CD14-positive monocyte (primary cell): ENCODE results near the gene ATAD3A. TPM values are rescaled to one million over a fixed set of nuclear protein-coding genes. Genes with fewer than 3 reads are reported as not detected.
"Not testable (repeated sequence)": the region's sequence is repeated elsewhere in the genome, so short reads cannot be mapped to it uniquely, and the experiment has no call there.

Experiments used
- DNase-seq, 3 donors: peaks; one replicate each; pipeline ENCODE4 v3.0.0-alpha.2; 2011 to 2022
- H2AFZ ChIP-seq: 2 replicates; pipeline ENCODE4 v1.6.0; 2012; ENCODE audit warnings: mild to moderate bottlenecking, low read depth, low read length, inconsistent platforms; ENCODE audit not compliant: insufficient read depth, poor library complexity, severe bottlenecking
- H3K27ac ChIP-seq, 2 donors: 1 replicate in 1 of 2; 2 replicates in 1 of 2; pipeline ENCODE4 v1.5.1; 2012 to 2013; ENCODE audit warnings: low read length in 2 of 2, control low read depth in 1 of 2, inconsistent platforms in 1 of 2, low read depth in 1 of 2, mild to moderate bottlenecking in 1 of 2
- H3K27me3 ChIP-seq, 2 donors: one replicate each; pipeline versions ENCODE4 v1.6.0 to v1.6.1; 2011 to 2013; ENCODE audit warnings: low read length in 2 of 2; ENCODE audit not compliant: control insufficient read depth in 2 of 2, insufficient read depth in 2 of 2
- H3K36me3 ChIP-seq, 2 donors: replicated peaks in 1 of 2; 1 replicate in 1 of 2; 2 replicates in 1 of 2; pipeline versions ENCODE4 v1.5.1 to v1.6.1; 2012 to 2013; ENCODE audit warnings: low read length in 2 of 2, control low read depth in 1 of 2, inconsistent platforms in 1 of 2, mild to moderate bottlenecking in 1 of 2; ENCODE audit not compliant: insufficient read depth in 2 of 2, control insufficient read depth in 1 of 2
- H3K4me1 ChIP-seq, 2 donors: 1 replicate in 1 of 2; 2 replicates in 1 of 2; pipeline versions ENCODE4 v1.5.1 to v1.6.1; 2012 to 2013; ENCODE audit warnings: low read length in 2 of 2, control low read depth in 1 of 2, inconsistent platforms in 1 of 2, mild to moderate bottlenecking in 1 of 2, moderate library complexity in 1 of 2; ENCODE audit not compliant: insufficient read depth in 2 of 2, control insufficient read depth in 1 of 2
- H3K4me2 ChIP-seq: replicated peaks from 2 replicates; pipeline ENCODE3; 2012; ENCODE audit warnings: low read length, moderate library complexity, mild to moderate bottlenecking; ENCODE audit not compliant: poor library complexity, severe bottlenecking; ENCODE audit errors: extremely low read depth
- H3K4me3 ChIP-seq, 3 experiments: fragments of 200-600 bp in 1 of 3; sonication (generic) in 1 of 3; replicated peaks in 1 of 3; 1 replicate in 2 of 3; 2 replicates in 1 of 3; pipeline ENCODE4 v1.5.1; 2011 to 2013; ENCODE audit warnings: low read length in 3 of 3, mild to moderate bottlenecking in 3 of 3, control low read depth in 2 of 3, low read depth in 2 of 3, inconsistent platforms in 1 of 3, moderate library complexity in 1 of 3
- H3K79me2 ChIP-seq: 2 replicates; pipeline ENCODE4 v1.6.0; 2012; ENCODE audit warnings: mild to moderate bottlenecking, control low read depth, inconsistent platforms, low read length, moderate library complexity; ENCODE audit not compliant: insufficient read depth
- H3K9ac ChIP-seq: 2 replicates; pipeline ENCODE4 v1.6.0; 2017; ENCODE audit warnings: low read length, mild to moderate bottlenecking; ENCODE audit not compliant: insufficient read depth, poor library complexity, severe bottlenecking
- H3K9me3 ChIP-seq, 2 donors: replicated peaks in 1 of 2; 1 replicate in 1 of 2; 2 replicates in 1 of 2; pipeline versions ENCODE4 v1.5.1 to v1.6.1; 2012 to 2013; ENCODE audit warnings: low read length in 2 of 2, control low read depth in 1 of 2; ENCODE audit not compliant: control insufficient read depth in 1 of 2, insufficient read depth in 1 of 2
- H4K20me1 ChIP-seq: 2 replicates; pipeline ENCODE4 v1.6.0; 2012; ENCODE audit warnings: mild to moderate bottlenecking, low read length, control low read depth, moderate library complexity; ENCODE audit not compliant: insufficient read depth
- H3K27ac Mint-ChIP-seq, 7 donors: one replicate each; pipeline ENCODE4 v1.8.0; 2020; ENCODE audit warnings: mild to moderate bottlenecking in 7 of 7, mixed read lengths in 7 of 7, moderate library complexity in 6 of 7, inconsistent platforms in 2 of 7
- H3K27me3 Mint-ChIP-seq, 3 donors: one replicate each; pipeline ENCODE4 v1.8.0; 2021 to 2022; ENCODE audit warnings: low read depth in 3 of 3, mild to moderate bottlenecking in 3 of 3, mixed read lengths in 3 of 3, moderate library complexity in 3 of 3, inconsistent platforms in 1 of 3
- H3K36me3 Mint-ChIP-seq, 2 donors: one replicate each; pipeline ENCODE4 v1.8.0; 2020; ENCODE audit warnings: mixed read lengths in 2 of 2, inconsistent platforms in 1 of 2, mild to moderate bottlenecking in 1 of 2
- H3K4me1 Mint-ChIP-seq: one replicate; pipeline ENCODE4 v1.8.0; 2020; ENCODE audit warnings: mild to moderate bottlenecking, mixed read lengths
- H3K4me3 Mint-ChIP-seq, 2 donors: one replicate each; pipeline ENCODE4 v1.8.0; 2020; ENCODE audit warnings: mild to moderate bottlenecking in 2 of 2, mixed read lengths in 2 of 2, moderate library complexity in 1 of 2
- H3K9me3 Mint-ChIP-seq, 7 donors: one replicate each; pipeline ENCODE4 v1.8.0; 2020 to 2022; ENCODE audit warnings: mixed read lengths in 7 of 7, mild to moderate bottlenecking in 6 of 7, moderate library complexity in 6 of 7, inconsistent platforms in 2 of 7
- WGBS: methylation state at CpG from one replicate; pipeline ENCODE4 v1.1.5; 2013; ENCODE audit warnings: missing lambda C conversion rate; ENCODE audit not compliant: insufficient coverage; 5-methylcytosine and 5-hydroxymethylcytosine counted together
- intact Hi-C, 2 donors: fragments of 100-400 bp; cut with micrococcal nuclease; formaldehyde crosslinking; loops; one replicate each; pipeline versions ENCODE4 v1.15.0 to v1.15.1; 2023
- polyA plus RNA-seq, 3 donors: library from polyadenylated mRNA; depleted of rRNA in 1 of 3; unstranded in 2 of 3; stranded (reverse) in 1 of 3; fragments of 300-500 nt in 2 of 3; fragments of >200 nt in 1 of 3; fragmentation: Illumina TruSeq in 2 of 3; gene quantifications; 1 replicate in 2 of 3; 2 replicates in 1 of 3; pipeline ENCODE4 v1.2.3, GENCODE V29; 2012 to 2021
- TF ChIP-seq, protein P1 (sequence below): fragments of 200-600 bp; IDR thresholded peaks from one replicate; pipeline ENCODE4 v1.8.0; 2022; ENCODE audit warnings: antibody characterized with exemption, mild to moderate bottlenecking

ATAD3A gene
- polyA plus RNA-seq, 3 donors = 4.1 to 14.0 (median 6.4) TPM

DNA sequence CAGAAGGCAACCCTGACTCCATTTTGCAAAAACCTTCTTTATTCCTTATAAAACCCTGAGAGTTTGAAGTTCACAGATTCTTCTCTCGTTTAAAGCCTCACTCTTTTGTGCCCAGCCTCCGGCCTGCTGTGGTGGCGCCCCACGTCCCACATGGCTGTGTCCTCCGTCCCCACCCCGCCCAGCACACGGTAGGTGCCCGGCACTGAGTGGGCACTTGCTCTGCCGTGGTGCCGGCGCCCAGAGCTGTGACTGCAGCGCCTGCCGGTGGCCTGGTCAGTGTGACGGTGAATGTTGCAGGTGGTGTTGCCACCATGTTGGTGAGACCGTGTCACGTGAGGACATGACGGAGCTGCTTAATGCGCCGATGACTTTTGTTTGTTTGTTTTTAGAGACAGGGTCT, 9.4 kb downstream of the ATAD3A start:
- H3K36me3 Mint-ChIP-seq = peaks cover 27 to 74% of the 10 kb centered on the region in 2 donors
- no peak overlapping the region for H2AFZ ChIP-seq
- no peaks in the 10 kb centered on the region for H3K4me1 ChIP-seq
- intact Hi-C loops = no loop called here
- no peak overlapping the region for H3K9ac ChIP-seq
- H3K4me3 ChIP-seq = no peak overlapping the region
- 94% methylated on average over 15 of the region's 19 CpGs for WGBS
- no peak overlapping the region for H3K4me2 ChIP-seq
- H3K36me3 ChIP-seq = peaks cover 22 to 37% of the 10 kb centered on the region in 2 donors
- TF ChIP-seq, protein P1, sequence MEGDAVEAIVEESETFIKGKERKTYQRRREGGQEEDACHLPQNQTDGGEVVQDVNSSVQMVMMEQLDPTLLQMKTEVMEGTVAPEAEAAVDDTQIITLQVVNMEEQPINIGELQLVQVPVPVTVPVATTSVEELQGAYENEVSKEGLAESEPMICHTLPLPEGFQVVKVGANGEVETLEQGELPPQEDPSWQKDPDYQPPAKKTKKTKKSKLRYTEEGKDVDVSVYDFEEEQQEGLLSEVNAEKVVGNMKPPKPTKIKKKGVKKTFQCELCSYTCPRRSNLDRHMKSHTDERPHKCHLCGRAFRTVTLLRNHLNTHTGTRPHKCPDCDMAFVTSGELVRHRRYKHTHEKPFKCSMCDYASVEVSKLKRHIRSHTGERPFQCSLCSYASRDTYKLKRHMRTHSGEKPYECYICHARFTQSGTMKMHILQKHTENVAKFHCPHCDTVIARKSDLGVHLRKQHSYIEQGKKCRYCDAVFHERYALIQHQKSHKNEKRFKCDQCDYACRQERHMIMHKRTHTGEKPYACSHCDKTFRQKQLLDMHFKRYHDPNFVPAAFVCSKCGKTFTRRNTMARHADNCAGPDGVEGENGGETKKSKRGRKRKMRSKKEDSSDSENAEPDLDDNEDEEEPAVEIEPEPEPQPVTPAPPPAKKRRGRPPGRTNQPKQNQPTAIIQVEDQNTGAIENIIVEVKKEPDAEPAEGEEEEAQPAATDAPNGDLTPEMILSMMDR = no peak
- no peaks in the 10 kb centered on the region for H3K27me3 Mint-ChIP-seq
- no peak overlapping the region for H3K4me3 Mint-ChIP-seq
- H3K27ac Mint-ChIP-seq = no peak overlapping the region
- no peaks in the 10 kb centered on the region for H3K4me1 Mint-ChIP-seq
- no peaks in the 10 kb centered on the region for H3K9me3 ChIP-seq
- no peaks in the 10 kb centered on the region for H3K79me2 ChIP-seq
- H3K9me3 Mint-ChIP-seq = no peaks in the 10 kb centered on the region
- no peaks in the 10 kb centered on the region for H4K20me1 ChIP-seq
- H3K27ac ChIP-seq = no peak overlapping the region
- no peak for DNase-seq
- no peaks in the 10 kb centered on the region for H3K27me3 ChIP-seq

- H4K20me1 ChIP-seq, H3K4me1 Mint-ChIP-seq, H3K4me3 ChIP-seq, H3K9me3 ChIP-seq, H3K79me2 ChIP-seq, H3K9ac ChIP-seq, H3K27me3 ChIP-seq, H3K9me3 Mint-ChIP-seq, intact Hi-C loops, H3K4me2 ChIP-seq, H3K27me3 Mint-ChIP-seq, H2AFZ ChIP-seq, H3K27ac Mint-ChIP-seq, H3K4me1 ChIP-seq, H3K4me3 Mint-ChIP-seq, H3K27ac ChIP-seq, DNase-seq: not testable (repeated sequence)
- 94% methylated on average over 20 of the region's 30 CpGs for WGBS
- peaks cover 22 to 38% of the 10 kb centered on the region in 2 donors for H3K36me3 ChIP-seq
- peaks cover 33 to 75% of the 10 kb centered on the region in 2 donors for H3K36me3 Mint-ChIP-seq
Observed at GRCh38 chr1:1522536-1522935, 10.6 kb downstream of the ATAD3A start.

GRCh38 chr1:1523226-1523625, 11.3 kb downstream of the ATAD3A start:
- H3K9ac ChIP-seq, DNase-seq, H3K27me3 ChIP-seq, H3K9me3 ChIP-seq, intact Hi-C loops, H4K20me1 ChIP-seq, H3K4me3 ChIP-seq, H3K79me2 ChIP-seq, H3K9me3 Mint-ChIP-seq, H3K27ac ChIP-seq, H3K4me3 Mint-ChIP-seq, H2AFZ ChIP-seq, H3K4me1 Mint-ChIP-seq, H3K27me3 Mint-ChIP-seq, H3K4me2 ChIP-seq, H3K27ac Mint-ChIP-seq, H3K4me1 ChIP-seq: not testable (repeated sequence)
- peaks cover 21 to 37% of the 10 kb centered on the region in 2 donors for H3K36me3 ChIP-seq
- 99% methylated on average over 12 of the region's 31 CpGs for WGBS
- peaks cover 30 to 75% of the 10 kb centered on the region in 2 donors for H3K36me3 Mint-ChIP-seq

DNA sequence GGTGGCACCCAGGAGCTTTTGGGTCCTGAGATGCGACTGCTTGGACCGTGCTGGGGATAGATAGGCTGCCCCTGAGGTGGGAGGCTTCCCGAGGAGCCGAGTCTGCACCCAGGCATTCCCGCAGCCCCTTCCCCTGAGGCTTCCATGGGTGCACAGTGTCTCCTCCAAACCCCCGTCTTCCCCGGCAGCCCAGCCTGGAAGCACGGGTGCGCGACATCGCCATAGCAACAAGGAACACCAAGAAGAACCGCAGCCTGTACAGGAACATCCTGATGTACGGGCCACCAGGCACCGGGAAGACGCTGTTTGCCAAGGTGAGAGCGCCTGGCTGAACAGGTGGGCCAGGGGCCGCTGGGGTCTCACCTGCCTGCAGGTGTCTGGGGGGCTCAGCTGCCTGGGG, 11.7 kb downstream of the ATAD3A start:
- H3K27ac ChIP-seq, H3K27me3 ChIP-seq, H3K4me1 ChIP-seq, H4K20me1 ChIP-seq, H3K79me2 ChIP-seq, H3K9me3 Mint-ChIP-seq, H3K27me3 Mint-ChIP-seq, H3K4me2 ChIP-seq, intact Hi-C loops, DNase-seq, H3K4me3 Mint-ChIP-seq, H2AFZ ChIP-seq, H3K9ac ChIP-seq, H3K9me3 ChIP-seq, H3K27ac Mint-ChIP-seq, H3K4me3 ChIP-seq, H3K4me1 Mint-ChIP-seq: not testable (repeated sequence)
- H3K36me3 Mint-ChIP-seq = peaks cover 27 to 75% of the 10 kb centered on the region in 2 donors
- WGBS = 94% methylated on average over 12 of the region's 17 CpGs
- H3K36me3 ChIP-seq = peaks cover 23 to 37% of the 10 kb centered on the region in 2 donors
